Tibial nerve (tissue), 4 donors: ENCODE measurements around the gene IKZF1.

ENCODE experiments used
- CTCF ChIP-seq, 5 experiments: fragments of 200-600 bp in 3 of 5; fragments of 450-650 bp in 2 of 5; sonication (generic) in 3 of 5; IDR thresholded peaks; one replicate each; pipeline ENCODE4 v1.5.1; 2016 to 2019; ENCODE audit warnings: antibody characterized with exemption in 5 of 5, mild to moderate bottlenecking in 3 of 5, moderate library complexity in 2 of 5
- EP300 ChIP-seq, 2 donors: sonication (generic); formaldehyde crosslinking; IDR thresholded peaks; one replicate each; pipeline ENCODE4 v1.6.1; 2017; ENCODE audit warnings: antibody characterized with exemption in 2 of 2, mild to moderate bottlenecking in 1 of 2
- POLR2A ChIP-seq, 2 donors: fragments of 450-650 bp; IDR thresholded peaks; one replicate each; pipeline ENCODE4 v1.6.1; 2017; ENCODE audit warnings: antibody characterized with exemption in 2 of 2, mild to moderate bottlenecking in 2 of 2, moderate library complexity in 2 of 2

- TF ChIP-seq CTCF (IDR thresholded peaks at IDR 0.05) (no peak), POLR2A (IDR thresholded peaks at IDR 0.05) (no peak), EP300 (IDR thresholded peaks at IDR 0.05) (no peak)
These were observed 124.4 kb downstream of the IKZF1 start for GRCh38 chr7:50428911-50429310.
